ENCODE results near the gene TUB.

DNA sequence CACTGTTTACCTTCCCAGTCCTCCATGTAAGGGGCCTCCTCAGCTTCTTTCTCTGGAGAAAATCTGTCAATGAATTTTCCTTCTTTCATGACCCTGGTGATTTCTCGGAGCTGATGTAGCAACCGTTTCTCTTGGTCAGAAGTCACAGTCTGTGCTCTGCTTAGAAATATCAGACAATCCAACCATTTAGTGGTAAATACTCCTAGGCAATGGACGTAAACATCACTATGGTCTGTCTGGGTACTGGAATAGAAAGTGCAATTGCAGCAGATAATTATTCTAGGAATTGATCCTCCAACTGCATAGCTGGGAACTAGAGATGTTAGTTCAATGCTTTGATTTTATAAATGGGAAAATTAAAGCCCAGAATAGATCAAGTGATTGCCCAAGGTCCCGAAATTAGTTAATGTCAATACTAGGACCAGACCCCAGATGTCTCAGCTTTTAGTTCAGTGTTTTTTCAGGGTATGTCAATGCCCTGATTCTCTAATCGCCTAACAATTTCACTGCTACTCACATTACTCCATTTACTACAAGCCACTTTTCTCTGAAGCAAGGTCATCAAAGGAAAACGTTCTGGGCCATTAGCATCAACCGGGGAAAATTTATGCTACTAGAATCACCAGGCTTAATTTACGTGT is 45.8 kb downstream of the TUB start:
- no peak for TF ChIP-seq EZH2 (IDR thresholded peaks at IDR 0.05; ENCODE audit: insufficient read depth, poor library complexity, severe bottlenecking)
- TF ChIP-seq EZH2phosphoT487 (IDR thresholded peaks at IDR 0.05; ENCODE audit: insufficient read depth, low read depth): no peak
